ENCODE measurements around the gene LSMEM2.

GRCh38 chr3:50258979-50259378, 19.9 kb upstream of the LSMEM2 start:
- no peak for TF ChIP-seq CTCF (IDR thresholded peaks at IDR 0.05 in 4 of 5, conservative IDR thresholded peaks at IDR 0.05 in 1 of 5)
- TF ChIP-seq POLR2A (IDR thresholded peaks at IDR 0.05) = no peak

Data from gastrocnemius medialis (tissue), 4 donors.